Mesenchymal stem cell (in vitro differentiated cells and primary cell): ENCODE data around the gene COPE.

Experiments used
- DNase-seq: peaks from one replicate; pipeline ENCODE4 v3.0.0-alpha.2; 2013
- H2AFZ ChIP-seq: one replicate; pipeline ENCODE4 v1.6.1; 2013; ENCODE audit warnings: low read depth, mild to moderate bottlenecking, control low read depth, inconsistent platforms, low read length, moderate library complexity
- H2AK5ac ChIP-seq: 2 replicates; pipeline ENCODE4 v1.6.1; 2013; ENCODE audit warnings: low read length, moderate library complexity, mild to moderate bottlenecking, inconsistent platforms; ENCODE audit not compliant: severe bottlenecking
- H2BK120ac ChIP-seq: one replicate; pipeline ENCODE4 v1.6.1; 2013; ENCODE audit warnings: low read depth, mild to moderate bottlenecking, inconsistent platforms, low read length, moderate library complexity
- H2BK12ac ChIP-seq, 2 experiments: one replicate each; pipeline ENCODE4 v1.6.1; 2013; ENCODE audit warnings: inconsistent platforms in 2 of 2, low read length in 2 of 2, mild to moderate bottlenecking in 2 of 2, moderate library complexity in 2 of 2, control low read depth in 1 of 2
- H2BK15ac ChIP-seq: one replicate; pipeline ENCODE4 v1.6.1; 2013; ENCODE audit warnings: mild to moderate bottlenecking, low read depth, inconsistent platforms; ENCODE audit not compliant: poor library complexity, severe bottlenecking
- H2BK5ac ChIP-seq: 2 replicates; pipeline ENCODE4 v1.6.1; 2013; ENCODE audit warnings: low read depth, mild to moderate bottlenecking, low read length, control low read depth, inconsistent platforms; ENCODE audit not compliant: poor library complexity, severe bottlenecking
- H3K14ac ChIP-seq, 2 experiments: one replicate each; pipeline ENCODE4 v1.6.1; 2013; ENCODE audit warnings: inconsistent platforms in 2 of 2, low read length in 2 of 2, control low read depth in 1 of 2, mild to moderate bottlenecking in 1 of 2, moderate library complexity in 1 of 2
- H3K18ac ChIP-seq, 2 experiments: one replicate each; pipeline ENCODE4 v1.6.1; 2013; ENCODE audit warnings: inconsistent platforms in 2 of 2, low read length in 2 of 2, control low read depth in 1 of 2, low read depth in 1 of 2, mild to moderate bottlenecking in 1 of 2
- H3K23ac ChIP-seq, 2 experiments: one replicate each; pipeline ENCODE4 v1.6.1; 2013; ENCODE audit warnings: inconsistent platforms in 2 of 2, low read length in 2 of 2, mild to moderate bottlenecking in 2 of 2, moderate library complexity in 2 of 2, control low read depth in 1 of 2
- H3K27ac ChIP-seq: 2 replicates; pipeline ENCODE4 v1.5.1; 2013; ENCODE audit warnings: mild to moderate bottlenecking, moderate library complexity, low read length, control low read depth, inconsistent platforms; ENCODE audit not compliant: poor library complexity, severe bottlenecking
- H3K27me3 ChIP-seq, 2 experiments: 2 replicates each; pipeline versions ENCODE4 v1.6.1 to v1.7.0; 2013; ENCODE audit warnings: low read length in 2 of 2, mild to moderate bottlenecking in 2 of 2, moderate library complexity in 2 of 2, control low read depth in 1 of 2, inconsistent platforms in 1 of 2; ENCODE audit not compliant: control insufficient read depth in 1 of 2, insufficient read depth in 1 of 2
- H3K36me3 ChIP-seq, 2 experiments: 2 replicates each; pipeline versions ENCODE4 v1.6.1 to v1.7.0; 2013; ENCODE audit warnings: low read length in 2 of 2, control low read depth in 1 of 2, inconsistent platforms in 1 of 2, low read depth in 1 of 2, mild to moderate bottlenecking in 1 of 2; ENCODE audit not compliant: insufficient read depth in 2 of 2, control insufficient read depth in 1 of 2
- H3K4ac ChIP-seq, 2 experiments: one replicate each; pipeline ENCODE4 v1.6.1; 2013; ENCODE audit warnings: inconsistent platforms in 2 of 2, low read length in 2 of 2, mild to moderate bottlenecking in 2 of 2, moderate library complexity in 2 of 2, control low read depth in 1 of 2, low read depth in 1 of 2
- H3K4me1 ChIP-seq: 2 replicates; pipeline ENCODE4 v1.6.1; 2013; ENCODE audit warnings: low read depth, low read length, control low read depth; ENCODE audit not compliant: control insufficient read depth, insufficient read depth
- H3K4me2 ChIP-seq: 2 replicates; pipeline ENCODE4 v1.6.1; 2013; ENCODE audit warnings: low read length, mild to moderate bottlenecking, inconsistent platforms; ENCODE audit not compliant: poor library complexity, severe bottlenecking
- H3K4me3 ChIP-seq, 2 experiments: 2 replicates each; pipeline versions ENCODE4 v1.5.1 to v1.7.0; 2013; ENCODE audit warnings: low read length in 2 of 2, mild to moderate bottlenecking in 2 of 2, control low read depth in 1 of 2, low read depth in 1 of 2; ENCODE audit not compliant: insufficient read depth in 1 of 2
- H3K79me1 ChIP-seq: replicated peaks from 2 replicates; pipeline ENCODE4 v1.6.1; 2013; ENCODE audit warnings: mild to moderate bottlenecking, control low read depth, low read length, inconsistent platforms; ENCODE audit not compliant: poor library complexity, severe bottlenecking
- H3K9ac ChIP-seq: 2 replicates; pipeline ENCODE4 v1.7.0; 2013; ENCODE audit warnings: mild to moderate bottlenecking, low read length, moderate library complexity
- H3K9me3 ChIP-seq: 2 replicates; pipeline ENCODE4 v1.7.0; 2013; ENCODE audit warnings: mild to moderate bottlenecking, low read length; ENCODE audit not compliant: control insufficient read depth
- H4K8ac ChIP-seq: one replicate; pipeline ENCODE4 v1.6.1; 2013; ENCODE audit warnings: inconsistent platforms, mild to moderate bottlenecking, low read length, moderate library complexity
- H4K91ac ChIP-seq: one replicate; pipeline ENCODE4 v1.6.1; 2013; ENCODE audit warnings: mild to moderate bottlenecking, low read length, inconsistent platforms
- WGBS: methylation state at CpG from one replicate; pipeline ENCODE4 v1.1.7; 2013; ENCODE audit warnings: mixed read lengths; 5-methylcytosine and 5-hydroxymethylcytosine counted together

COPE gene

DNA sequence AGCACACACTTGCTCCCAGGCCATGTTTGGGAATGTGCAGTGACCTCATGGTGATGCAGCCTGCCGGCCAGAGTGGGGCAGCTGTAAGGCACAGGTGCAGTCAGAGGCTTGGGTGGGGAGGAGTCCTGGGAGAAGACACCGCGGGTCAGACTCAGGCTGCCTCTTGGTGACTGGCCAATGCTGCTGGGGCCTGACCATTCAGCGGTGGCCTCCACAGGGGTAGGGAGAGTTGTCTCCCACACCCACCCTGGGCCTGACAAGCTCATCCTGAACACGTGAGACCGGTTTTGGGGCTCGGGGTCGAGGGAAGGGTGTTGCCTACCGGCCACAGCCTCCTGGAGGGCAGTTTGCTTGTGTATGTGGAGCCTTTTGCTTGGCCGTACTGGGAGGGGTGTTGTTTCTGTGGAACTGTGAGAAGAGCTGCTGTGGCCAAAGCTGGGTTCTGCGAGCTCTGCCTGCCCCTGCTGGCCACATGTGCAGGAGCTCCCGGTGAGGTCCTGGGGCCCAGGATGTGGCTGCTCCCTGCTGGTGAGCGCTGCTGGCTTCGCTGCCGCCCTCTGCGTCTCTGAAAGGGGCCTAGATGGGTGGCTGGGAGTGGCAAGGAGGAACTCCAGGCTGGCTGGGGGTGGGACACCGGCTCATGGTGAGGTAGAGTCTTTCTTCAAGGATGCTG, 65.3 kb downstream of the COPE start:
- H2BK5ac ChIP-seq = no peak overlapping the region
- no peak for DNase-seq
- H2BK120ac ChIP-seq = no peak overlapping the region
- H3K9ac ChIP-seq = no peak overlapping the region
- H3K27me3 ChIP-seq = no peaks in the 10 kb centered on the region
- peaks cover 71% of the 10 kb centered on the region for H3K79me1 ChIP-seq
- H3K9me3 ChIP-seq = no peaks in the 10 kb centered on the region
- H3K4me1 ChIP-seq = peaks cover 16% of the 10 kb centered on the region
- H3K36me3 ChIP-seq = peaks cover 84 to 94% of the 10 kb centered on the region in 2 experiments
- H3K23ac ChIP-seq = no peak overlapping the region
- H2BK15ac ChIP-seq = no peak overlapping the region
- no peak overlapping the region for H2BK12ac ChIP-seq
- H3K4ac ChIP-seq = no peak overlapping the region
- H3K4me3 ChIP-seq = no peak overlapping the region
- H3K14ac ChIP-seq = no peak overlapping the region
- no peak overlapping the region for H4K8ac ChIP-seq
- H3K18ac ChIP-seq = no peak overlapping the region
- no peak overlapping the region for H3K4me2 ChIP-seq
- H2AFZ ChIP-seq = no peak overlapping the region
- no peak overlapping the region for H3K27ac ChIP-seq
- WGBS = 88% methylated on average over 17 of the region's 17 CpGs
- no peak overlapping the region for H2AK5ac ChIP-seq
- no peak overlapping the region for H4K91ac ChIP-seq

DNA sequence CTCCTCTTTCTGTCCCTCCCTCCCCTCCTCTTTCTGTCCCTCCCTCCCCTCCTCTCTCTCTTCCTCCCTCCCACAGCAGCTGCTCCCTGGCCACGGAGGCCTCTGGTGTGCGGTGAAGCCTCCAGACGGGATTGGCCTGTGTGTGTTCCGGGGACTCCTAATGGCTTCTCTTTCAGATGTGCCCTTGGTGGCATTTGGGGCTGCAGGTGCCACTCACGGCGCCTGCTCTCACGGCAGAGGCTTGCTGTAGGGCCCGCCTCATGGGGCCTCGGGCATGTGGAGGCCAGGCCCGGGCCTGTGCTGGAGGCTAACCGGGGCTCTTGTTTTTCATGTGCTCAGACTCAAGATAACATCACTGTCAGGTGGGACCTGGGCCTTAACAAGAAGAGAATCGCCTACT, 66.5 kb downstream of the COPE start:
- no peak for DNase-seq
- Histone ChIP-seq H3K14ac (no peak overlapping the region), H3K18ac (no peak overlapping the region), H2AK5ac (no peak overlapping the region), H2AFZ (no peak overlapping the region), H3K27me3 (no peaks in the 10 kb centered on the region), H3K27ac (no peak overlapping the region), H2BK12ac (no peak overlapping the region), H3K79me1 (peaks cover 71% of the 10 kb centered on the region), H4K8ac (no peak overlapping the region), H3K4me1 (peaks cover 17% of the 10 kb centered on the region), H4K91ac (no peak overlapping the region), H3K36me3 (peaks cover 72 to 90% of the 10 kb centered on the region in 2 experiments), H3K4ac (no peak overlapping the region), H3K4me3 (no peak overlapping the region), H3K23ac (no peak overlapping the region), H3K9ac (no peak overlapping the region), H2BK5ac (no peak overlapping the region), H2BK120ac (no peak overlapping the region), H3K9me3 (no peaks in the 10 kb centered on the region), H3K4me2 (no peak overlapping the region), H2BK15ac (no peak overlapping the region)
- 92% methylated on average over 12 of the region's 12 CpGs for WGBS

- no peak overlapping the region for H3K18ac ChIP-seq
- no peak overlapping the region for H2BK15ac ChIP-seq
- H3K27me3 ChIP-seq = no peaks in the 10 kb centered on the region
- H3K4me2 ChIP-seq = no peak overlapping the region
- peaks cover 63 to 83% of the 10 kb centered on the region in 2 experiments for H3K36me3 ChIP-seq
- peaks cover 64% of the 10 kb centered on the region for H3K79me1 ChIP-seq
- H4K8ac ChIP-seq = no peak overlapping the region
- H3K27ac ChIP-seq = no peak overlapping the region
- no peak overlapping the region for H2BK12ac ChIP-seq
- H3K4me1 ChIP-seq = peaks cover 18% of the 10 kb centered on the region
- H3K9me3 ChIP-seq = no peaks in the 10 kb centered on the region
- no peak overlapping the region for H3K4ac ChIP-seq
- no peak overlapping the region for H3K14ac ChIP-seq
- H4K91ac ChIP-seq = no peak overlapping the region
- no peak overlapping the region for H3K4me3 ChIP-seq
- H2AK5ac ChIP-seq = no peak overlapping the region
- DNase-seq = no peak
- no peak overlapping the region for H2BK120ac ChIP-seq
- H3K9ac ChIP-seq = peak overlapping the region; percentile 87
- 97% methylated on average over 31 of the region's 31 CpGs for WGBS
- H2AFZ ChIP-seq = no peak overlapping the region
- H2BK5ac ChIP-seq = no peak overlapping the region
- H3K23ac ChIP-seq = no peak overlapping the region
These were observed 67.4 kb downstream of the COPE start for GRCh38 chr19:18851673-18852325.

DNA sequence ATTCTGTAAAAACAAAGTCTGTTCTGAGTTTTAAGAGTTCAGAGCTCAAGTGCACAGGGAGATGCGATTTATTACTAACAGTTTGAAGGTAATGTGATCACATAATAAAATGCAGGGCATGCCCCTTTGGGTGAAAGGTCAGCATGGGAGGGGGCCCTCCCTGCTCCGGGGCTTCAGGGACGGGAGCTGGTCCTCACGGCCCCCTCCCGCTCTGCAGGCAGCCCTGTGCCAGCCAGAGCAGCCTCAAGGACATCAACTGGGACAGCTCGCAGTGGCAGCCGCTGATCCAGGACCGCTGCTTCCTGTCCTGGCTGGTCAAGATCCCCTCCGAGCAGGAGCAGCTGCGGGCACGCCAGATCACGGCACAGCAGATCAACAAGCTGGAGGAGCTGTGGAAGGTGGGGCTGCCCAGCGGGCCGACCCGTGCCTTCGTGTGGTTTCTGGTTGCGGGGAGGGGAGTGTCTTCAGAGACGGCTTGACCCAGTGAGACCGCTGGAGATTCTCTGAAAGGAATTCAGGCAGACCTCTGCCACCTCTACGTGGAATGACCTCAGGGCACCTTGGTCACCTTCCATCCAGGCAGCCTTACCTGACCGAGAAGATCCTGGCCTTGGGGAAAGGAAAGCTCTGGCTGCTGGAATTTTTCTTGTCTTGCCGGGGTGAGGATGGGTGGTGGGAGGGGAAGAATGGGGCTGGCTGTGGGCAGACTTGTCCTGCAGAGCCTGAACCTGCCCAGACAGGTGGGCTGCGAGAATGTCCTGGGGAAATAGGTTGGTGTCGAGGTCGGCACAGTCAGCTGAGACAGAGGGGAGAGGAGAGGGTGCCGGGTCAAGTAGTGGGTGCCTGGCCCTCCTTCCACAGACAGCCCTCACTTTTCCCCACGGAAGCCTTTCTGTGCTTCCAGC, 68.5 kb downstream of the COPE start:
- Histone ChIP-seq H3K27ac (no peak overlapping the region), H3K9ac (peak overlapping the region; percentile 87), H2BK12ac (peak overlapping the region in 1 of 2 experiments; percentile 10), H2BK5ac (no peak overlapping the region), H3K9me3 (no peaks in the 10 kb centered on the region), H3K23ac (no peak overlapping the region), H3K79me1 (peaks cover 63% of the 10 kb centered on the region), H3K27me3 (no peaks in the 10 kb centered on the region), H3K14ac (no peak overlapping the region), H2BK15ac (no peak overlapping the region), H3K4ac (no peak overlapping the region), H4K91ac (no peak overlapping the region), H2AFZ (no peak overlapping the region), H3K4me1 (peaks cover 19% of the 10 kb centered on the region), H4K8ac (no peak overlapping the region), H2AK5ac (no peak overlapping the region), H3K4me3 (peak overlapping the region in 1 of 2 experiments; percentile 69), H3K18ac (no peak overlapping the region), H3K4me2 (no peak overlapping the region), H2BK120ac (no peak overlapping the region), H3K36me3 (peaks cover 56 to 81% of the 10 kb centered on the region in 2 experiments)
- WGBS = 91% methylated on average over 23 of the region's 27 CpGs
- no peak for DNase-seq
